ENCODE data around the gene LHX4. TPM values are rescaled to one million over a fixed set of nuclear protein-coding genes. Genes with fewer than 3 reads are reported as not detected.

The LHX4 gene
- 0.12 and 0.20 TPM in 2 replicates for total RNA-seq (2014; rRNA removed; shearing (Covaris generic))

DNA sequence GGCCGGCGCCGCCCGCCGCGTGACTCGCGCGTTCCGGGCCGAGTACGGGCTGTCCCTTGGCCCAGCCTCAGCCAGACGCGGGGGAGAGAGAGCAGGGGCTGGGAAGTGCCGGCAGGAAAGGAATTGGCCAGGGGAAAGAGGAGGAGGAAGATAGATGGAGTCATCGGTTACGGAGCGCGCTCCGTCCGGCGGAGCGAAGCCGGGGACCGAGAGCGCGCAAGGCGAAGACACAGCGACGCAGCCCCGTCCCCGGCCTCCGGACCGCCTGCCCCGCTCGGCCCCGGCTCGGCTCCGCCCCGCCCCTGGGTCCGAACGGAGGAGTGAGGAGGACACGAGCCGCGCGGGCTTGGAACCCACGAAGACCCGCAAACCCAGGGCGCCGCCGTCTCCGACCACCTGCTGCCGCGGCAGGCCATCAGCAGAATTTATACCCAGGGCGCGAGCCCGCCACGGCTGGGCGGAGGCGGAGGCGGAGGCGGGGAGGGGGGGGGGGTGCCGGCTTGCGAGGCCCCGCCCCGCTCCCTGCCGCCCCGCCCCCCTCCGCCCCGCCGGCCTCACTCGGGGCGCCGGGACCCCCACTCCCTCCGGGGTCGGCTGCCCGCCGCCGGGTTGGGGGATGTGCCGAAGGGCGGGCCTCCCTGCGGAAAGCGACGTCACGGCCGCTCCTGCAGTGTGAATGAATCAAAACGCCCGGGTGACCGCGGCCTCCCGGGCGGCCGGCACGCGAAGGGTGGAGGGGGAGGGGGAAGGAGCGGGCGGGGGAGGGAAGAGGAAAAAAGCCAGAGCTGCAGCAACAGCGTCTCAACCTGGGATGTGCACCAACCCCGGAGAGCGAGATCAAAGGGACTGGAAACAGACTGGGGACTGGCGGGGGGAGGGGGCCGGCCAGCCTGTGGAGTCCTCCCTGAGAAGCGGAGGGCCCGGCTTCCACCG is at the start of gene LHX4:
TSS of gene LHX4 (plus strand) at position 782 of the 933 bp plus-strand sequence. CDS start 266 bp downstream, outside the sequence.
- peak; percentile 33 for DNase-seq (ENCODE audit: low read depth)

DNA sequence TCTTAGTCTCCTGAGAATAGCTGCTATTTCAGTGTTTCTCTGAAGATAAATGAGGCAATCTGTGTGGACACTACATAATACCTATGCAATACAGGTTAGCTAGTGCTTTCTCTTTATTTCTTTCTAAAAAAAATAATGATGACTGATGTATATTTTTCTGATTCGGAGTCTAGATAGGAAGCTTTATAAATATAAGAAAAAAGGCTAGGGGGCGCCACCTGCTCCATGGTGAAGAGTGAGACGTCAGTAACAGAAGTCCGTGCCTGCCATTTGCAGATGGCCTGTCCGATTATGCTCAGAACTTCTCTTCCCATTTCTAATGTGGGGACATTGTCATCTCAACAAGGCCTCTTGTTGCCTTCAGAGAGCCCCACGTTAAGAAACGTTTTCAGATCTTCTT is 49.0 kb upstream of the LHX4 start:
- no peak for DNase-seq (ENCODE audit: low read depth)

DNA sequence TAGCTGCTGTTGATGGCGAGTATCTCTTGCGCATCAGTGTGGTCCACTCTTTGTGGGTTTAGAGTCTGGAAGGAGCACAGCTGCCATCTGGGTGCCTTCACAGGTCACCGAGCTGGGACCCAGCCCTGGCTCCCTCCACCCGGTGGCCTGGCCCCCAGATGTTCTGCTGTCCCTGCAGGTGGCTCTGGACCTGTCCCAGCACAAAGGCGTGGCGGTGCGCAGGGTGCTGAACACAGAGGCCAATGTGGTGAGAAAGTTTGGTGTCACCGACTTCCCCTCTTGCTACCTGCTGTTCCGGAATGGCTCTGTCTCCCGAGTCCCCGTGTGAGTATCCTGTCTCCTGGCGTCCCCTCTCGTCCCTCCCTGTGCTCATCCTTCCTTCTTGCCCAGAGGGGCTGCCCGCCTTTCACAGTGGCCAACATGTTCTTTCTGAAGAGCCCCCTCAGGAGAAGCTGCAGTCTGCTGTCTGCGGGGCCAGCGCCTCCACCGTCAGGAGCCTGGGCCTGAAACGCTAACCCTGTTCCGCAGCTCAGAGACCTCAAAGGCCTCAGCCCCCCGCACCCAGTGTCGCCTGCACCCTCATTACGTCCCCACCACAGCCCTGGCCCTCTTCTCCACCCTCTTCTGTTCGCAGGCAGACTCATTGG is 47.9 kb upstream of the LHX4 start:
- no peak for DNase-seq (ENCODE audit: low read depth)

DNA sequence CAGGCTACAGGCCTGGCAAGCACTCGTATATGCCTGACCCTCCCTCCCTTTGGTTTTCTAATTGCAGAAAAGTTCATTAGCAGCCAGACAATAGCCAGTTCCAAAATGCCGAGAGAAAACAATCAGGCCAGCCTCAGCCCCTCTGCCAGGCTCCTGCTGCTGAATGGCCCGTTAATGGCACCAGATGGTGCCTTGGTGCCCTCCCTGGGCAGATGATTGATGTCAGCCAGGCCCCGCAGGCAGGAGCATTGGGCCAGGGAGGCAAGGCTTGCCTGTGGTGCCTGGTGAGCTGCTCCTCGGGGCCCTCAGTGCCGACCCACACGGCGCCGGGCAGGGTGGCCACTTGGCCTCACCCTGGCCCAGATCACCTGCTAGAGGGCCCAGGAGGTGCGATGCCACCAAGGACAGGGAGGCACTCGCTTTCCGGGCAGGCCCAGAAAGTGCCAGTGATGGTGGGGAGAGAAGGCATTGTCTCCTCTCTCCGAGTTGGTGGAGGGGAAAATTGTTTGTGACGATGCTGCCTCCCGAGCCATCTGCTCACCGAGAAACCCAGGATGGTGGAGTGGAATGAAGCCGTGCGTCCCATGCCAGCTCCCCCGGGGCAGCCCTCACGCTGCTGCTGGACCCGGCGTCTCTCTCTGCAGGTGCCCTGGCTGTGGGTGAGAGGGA is 47.3 kb upstream of the LHX4 start:
- no peak for DNase-seq (ENCODE audit: low read depth)

DNA sequence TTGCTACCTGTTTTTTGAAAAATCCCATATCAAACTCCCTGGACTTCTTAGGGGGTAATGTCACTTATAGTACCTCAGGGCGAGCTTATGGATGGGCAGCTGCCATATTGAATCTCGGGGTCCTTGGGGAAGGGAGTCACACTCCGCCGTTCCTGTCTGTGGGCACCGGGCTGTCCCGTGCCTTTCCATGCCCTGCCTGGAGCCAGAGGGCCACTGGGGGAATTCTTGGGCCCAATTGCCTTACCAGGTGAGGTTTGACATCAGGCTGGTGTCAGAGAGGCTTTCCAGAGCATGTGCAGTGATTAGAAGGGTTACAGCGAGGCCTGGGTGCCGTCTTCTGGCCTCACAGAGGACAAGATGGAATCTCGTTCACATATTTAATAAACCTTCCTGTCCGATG is 46.6 kb upstream of the LHX4 start:
- DNase-seq (ENCODE audit: low read depth) = no peak

DNA sequence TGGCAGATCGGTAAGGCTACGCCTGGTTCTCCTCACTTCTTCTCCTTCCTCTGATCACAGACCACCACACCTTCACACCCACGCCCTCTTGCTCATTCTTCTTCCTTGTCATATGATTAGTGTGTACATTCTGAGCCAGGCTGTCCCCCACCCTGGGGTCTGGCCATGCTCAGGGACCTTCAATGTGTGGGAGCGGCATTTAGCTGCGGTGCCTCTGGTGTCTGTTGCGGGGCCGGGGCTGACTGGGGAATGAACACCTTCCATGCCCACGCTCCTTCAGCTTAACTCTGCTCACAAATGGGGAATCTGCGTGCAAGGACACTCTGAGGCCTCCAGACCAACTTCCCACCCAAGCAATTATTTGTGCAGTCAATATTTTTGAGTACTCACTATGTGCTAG is 46.0 kb upstream of the LHX4 start:
- no peak for DNase-seq (ENCODE audit: low read depth)

DNA sequence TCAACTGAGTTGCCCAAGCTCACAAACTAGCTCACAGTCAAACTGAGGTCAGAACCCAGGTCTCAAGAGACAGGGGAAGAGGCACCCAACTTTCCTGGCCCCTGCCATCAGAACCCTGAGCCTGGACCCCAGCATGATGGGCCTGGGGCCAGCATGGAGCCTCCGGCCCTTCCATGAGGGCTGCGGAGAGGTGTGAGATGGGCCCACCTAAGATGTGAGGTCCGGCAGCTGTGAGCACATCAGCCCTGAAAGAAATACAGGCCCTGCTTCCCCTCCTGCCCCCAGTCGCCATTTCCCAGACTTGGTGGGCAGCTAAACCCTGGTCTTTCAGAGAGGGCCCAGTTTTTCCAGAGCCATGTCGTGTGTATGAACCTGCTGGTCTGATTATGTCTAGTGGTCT is 44.8 kb upstream of the LHX4 start:
- DNase-seq (ENCODE audit: low read depth) = no peak

DNA sequence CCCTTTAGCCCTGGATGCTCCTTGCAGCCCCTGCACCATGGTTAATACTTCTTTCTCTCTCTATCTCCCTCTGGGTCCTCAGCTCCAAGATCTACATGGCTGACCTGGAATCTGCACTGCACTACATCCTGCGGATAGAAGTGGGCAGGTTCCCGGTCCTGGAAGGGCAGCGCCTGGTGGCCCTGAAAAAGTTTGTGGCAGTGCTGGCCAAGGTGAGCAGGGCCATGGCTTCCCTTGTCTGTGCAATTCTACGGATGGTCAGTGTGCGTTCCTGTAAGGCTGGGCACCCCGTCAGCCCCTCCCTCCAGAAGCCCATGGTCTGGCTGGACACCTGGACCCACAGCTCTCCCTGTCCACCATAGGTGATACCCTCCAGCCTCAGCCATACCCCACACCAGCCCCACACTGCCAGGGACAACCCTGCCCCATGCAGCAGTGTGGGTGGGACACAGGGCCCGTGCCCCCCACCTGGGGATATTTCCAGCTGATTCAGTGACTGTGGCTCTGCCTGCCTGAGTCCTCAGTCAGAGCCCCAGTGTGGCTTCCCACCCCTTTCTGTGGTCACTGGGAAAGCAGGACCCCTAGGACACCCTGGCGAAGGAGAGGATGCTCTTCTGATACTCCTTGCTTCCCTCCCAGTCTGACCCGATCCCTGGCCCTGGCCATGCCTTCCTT is 44.0 kb upstream of the LHX4 start:
- no peak for DNase-seq (ENCODE audit: low read depth)

DNA sequence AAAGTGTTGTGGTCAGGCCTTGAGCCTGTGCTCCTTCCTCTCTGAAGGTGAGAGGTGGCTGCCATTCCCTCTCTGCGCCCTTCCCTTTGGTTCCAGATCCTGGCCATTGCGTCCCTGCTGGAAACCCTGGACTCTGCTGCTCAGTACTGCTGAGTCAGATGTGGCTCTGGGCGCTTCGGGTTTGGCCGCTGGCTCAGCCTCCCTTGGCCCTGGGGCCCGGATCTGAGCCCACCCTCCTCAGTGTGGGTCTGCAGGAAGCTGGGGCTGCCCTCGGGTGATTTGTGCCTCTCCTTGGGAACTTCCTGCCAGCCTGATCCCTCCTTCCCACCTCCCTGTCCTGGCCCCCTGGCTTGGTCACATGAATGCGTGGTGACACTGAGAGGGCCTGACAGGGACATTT is 43.2 kb upstream of the LHX4 start:
- DNase-seq (ENCODE audit: low read depth) = peak; percentile 21

DNA sequence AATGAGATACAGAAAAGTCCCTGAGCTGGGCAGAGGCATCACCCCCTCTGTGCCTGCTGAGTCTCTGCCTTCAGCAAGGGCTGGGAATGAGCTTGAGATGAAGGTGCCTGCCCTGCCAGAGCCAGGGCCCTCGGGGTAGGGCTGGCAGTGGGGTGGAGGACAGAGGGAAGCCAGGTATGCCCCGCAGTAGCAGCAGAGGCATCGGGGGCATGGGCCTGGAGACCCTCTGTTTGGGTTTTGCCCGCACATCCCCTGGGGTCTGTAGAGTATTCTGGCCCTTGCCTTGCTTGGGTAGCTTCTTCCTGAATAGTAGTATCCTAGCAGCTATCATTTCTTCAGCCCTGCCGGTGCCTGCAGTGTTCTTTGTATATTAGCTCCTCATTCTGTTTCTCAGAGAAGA is 42.4 kb upstream of the LHX4 start:
- no peak for DNase-seq (ENCODE audit: low read depth)

DNA sequence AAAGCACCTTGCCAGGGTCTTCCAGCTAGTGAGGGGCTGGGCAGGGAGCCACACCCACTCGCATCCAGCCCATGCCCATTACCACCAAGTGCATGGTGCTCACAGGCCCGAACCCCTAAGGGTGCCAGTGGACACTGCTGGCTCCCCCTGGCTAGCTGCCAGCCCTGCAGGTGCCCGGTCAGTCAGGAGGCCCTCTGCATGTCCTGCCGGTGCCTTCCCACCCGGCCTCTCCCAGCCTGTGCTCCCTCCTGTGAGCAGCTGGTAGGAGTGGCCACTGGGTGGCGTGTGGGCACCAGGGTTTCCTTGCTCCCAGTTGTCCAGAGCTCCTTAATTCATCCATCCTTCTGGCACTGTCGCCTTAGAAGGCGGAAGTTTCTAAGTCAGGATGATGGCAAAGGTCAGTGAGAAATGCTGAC is 42.0 kb upstream of the LHX4 start:
- DNase-seq (ENCODE audit: low read depth) = peak; percentile 56

DNA sequence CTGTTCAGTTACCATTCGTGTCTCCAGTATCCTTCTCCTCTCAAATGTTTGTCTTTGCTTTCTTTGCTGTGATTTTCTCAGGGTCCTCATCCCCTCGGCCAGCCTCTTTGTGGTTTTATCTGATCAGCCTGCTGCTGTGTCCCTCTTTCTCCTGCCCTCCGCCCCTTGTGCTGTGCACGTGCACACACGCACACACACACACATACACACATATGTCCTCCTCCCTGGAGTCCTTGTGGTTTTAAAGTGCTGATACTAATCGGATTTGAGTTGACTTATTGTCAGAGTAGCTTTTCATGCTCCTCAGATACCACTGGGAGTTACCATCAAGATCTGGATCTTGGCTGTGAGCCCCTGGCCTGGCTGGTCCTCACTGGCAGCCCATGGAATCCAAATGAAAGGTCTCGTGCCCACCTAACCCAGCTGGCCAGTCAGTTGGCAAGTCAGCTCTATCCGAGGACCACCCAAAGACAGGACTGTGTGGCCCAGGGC is 41.3 kb upstream of the LHX4 start:
- DNase-seq (ENCODE audit: low read depth) = no peak

DNA sequence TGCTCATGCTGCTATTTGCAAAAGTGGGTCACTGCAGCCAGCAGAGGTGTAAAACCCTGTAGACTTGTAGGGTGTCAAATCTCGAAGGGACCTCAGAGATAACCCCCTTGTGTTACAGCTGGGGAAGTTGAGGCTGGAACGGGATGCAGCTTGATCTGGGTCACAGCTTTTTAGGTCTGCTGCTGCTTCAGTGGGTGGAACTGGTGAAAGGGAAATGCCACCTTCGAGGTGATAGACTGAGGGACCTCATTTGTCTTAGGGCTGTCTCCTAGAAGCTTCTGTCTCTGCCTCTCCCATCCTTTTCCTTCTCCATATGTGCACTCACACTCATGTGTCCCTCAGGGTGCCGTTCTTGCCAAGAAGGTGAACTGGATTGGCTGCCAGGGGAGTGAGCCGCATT is 40.0 kb upstream of the LHX4 start:
- no peak for DNase-seq (ENCODE audit: low read depth)

DNA sequence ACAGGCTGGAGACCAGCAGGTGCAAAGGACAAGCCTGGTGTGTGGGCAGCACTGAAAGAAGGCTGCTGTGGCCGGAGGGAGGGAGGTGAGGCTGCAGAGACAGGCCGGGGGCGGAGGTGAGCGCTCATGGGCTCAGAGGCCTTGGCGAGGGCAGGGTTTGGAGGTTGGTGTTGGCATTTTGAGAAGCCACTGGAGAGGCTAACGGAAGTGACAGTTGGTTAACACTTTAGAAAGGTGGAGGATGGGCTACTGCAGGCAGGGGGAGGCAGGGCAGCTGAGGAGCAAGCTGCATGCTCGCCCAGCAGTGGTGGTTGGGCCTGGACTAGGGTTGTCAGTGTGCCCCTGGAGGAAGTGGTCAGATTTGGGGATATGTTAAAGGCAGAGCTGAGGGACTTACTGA is 37.9 kb upstream of the LHX4 start:
- DNase-seq (ENCODE audit: low read depth) = no peak

DNA sequence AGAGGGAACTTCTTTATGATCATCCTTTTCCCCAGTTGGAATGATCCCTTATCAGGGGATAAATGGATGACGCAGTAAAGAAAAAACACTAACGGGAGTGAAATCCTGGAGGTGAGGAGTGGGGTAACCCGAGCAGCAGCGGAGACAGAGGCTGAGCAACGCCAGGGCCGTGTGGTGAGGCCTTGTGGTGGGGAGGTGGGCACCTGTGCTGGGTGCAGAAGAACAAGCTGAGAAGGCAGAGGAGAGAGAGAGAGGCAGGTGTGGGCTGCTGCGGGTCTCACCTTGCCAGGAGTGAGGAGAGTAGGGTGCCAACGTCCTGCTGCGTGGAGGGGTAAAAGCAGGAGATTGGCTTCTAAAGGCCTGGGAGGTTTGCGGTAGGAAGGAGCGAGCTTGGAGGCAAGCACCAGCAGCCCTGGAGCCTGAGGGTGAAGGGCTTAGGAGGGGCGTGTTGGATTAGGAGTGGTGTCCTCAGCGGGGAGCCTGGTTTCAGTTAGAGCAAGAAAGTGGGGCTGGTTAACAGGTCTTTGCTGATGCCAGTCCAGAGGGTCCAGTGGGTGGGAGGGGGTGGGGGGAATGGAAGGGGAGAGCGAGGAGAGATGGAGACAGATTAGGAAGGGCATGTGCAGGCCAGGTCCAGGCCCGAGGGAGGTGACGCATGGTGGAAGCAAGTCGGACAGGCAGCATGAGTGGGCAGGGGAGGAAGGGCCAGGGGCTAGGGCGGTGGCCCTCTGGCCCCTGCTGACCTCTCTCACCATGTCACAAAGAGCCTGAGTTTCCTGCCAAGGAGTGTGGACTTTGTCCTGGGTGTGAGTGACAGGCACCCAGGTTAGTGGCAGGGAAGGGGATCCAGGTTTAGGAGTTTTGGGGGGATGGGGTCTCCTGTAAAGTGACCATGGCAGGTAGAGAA is 36.7 kb upstream of the LHX4 start:
- no peak for DNase-seq (ENCODE audit: low read depth)

DNA sequence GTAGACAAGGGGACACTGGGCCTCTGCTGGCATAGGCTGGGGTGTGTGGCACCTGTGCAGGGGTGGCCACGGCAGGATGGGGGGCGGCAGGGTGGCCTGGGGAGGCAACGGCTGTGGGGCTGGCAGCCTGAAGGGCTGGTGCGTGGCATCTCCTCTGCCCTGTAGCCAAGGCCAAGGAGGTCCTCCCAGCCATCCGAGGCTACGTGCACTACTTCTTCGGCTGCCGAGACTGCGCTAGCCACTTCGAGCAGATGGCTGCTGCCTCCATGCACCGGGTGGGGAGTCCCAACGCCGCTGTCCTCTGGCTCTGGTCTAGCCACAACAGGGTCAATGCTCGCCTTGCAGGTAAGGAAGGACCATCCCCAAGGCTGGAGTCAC is 36.0 kb upstream of the LHX4 start:
- no peak for DNase-seq (ENCODE audit: low read depth)

DNA sequence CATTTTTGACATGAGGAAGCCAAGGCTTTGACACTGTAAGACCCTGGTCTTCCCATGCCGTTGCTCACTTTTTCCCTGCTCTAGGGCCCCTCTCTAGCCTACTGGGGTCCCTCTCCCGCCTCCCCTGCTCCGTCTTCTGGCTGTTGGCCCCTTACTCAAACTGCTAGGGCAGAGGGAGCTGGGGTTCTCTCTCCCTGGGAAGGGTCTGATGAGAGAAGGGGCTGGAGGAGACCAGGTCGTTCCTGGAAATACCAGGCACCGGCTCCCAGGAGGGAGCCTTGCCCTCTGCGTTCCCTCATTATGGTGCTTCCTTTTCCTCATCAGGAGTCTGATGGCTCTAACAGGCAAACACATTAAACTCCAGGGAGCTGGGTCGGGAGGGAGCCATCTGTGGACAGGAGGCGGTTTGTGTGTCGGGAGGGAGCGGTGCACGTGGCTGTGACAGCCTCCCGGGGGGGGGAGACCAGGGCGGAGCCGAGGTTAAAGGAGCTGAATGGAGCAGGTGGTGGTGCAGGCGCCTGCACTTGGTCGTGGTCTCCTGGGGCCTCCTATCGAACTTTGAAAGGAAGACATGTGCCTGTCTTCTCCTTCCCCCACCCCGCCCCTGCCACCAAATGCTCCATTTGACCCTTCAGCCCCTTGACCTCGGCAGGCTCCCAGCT is 35.4 kb upstream of the LHX4 start:
- no peak for DNase-seq (ENCODE audit: low read depth)

DNA sequence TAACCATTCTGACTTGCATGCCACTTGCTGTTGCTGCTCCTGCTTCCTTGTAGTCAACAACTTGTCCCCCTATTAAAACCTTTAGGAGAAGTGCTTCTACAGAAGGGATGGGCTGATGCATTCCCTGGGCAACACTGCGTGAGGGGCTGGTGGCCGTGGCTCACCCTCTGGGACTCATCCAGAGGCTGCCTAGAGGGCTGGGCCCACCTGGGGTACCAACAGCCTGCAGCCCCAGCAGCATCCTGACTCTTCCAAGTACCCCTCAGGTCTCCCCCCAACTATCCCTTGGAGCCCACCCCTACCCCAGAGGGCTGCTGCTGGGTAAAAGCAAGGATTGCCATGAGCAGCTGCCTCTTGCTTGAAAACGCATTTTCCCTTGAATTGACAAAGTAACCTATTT is 34.7 kb upstream of the LHX4 start:
- DNase-seq (ENCODE audit: low read depth) = no peak

DNA sequence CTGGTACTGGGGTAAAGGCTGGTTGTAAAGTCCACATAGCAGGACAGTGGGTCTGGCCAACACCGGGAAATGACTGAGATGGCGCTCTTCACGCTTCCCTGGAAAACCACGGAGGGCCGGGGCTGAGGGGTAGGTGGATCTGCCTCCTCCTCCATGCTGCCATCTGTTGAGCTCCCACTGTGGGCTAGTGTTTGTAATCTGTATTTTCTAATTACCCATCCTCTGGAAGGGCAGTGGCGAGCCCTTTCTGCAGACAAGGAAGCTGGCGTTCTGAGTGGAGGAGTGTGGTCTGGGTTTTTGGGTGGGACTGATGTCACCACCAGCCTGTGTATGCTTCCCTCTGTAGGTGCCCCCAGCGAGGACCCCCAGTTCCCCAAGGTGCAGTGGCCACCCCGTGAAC is 34.1 kb upstream of the LHX4 start:
- no peak for DNase-seq (ENCODE audit: low read depth)

DNA sequence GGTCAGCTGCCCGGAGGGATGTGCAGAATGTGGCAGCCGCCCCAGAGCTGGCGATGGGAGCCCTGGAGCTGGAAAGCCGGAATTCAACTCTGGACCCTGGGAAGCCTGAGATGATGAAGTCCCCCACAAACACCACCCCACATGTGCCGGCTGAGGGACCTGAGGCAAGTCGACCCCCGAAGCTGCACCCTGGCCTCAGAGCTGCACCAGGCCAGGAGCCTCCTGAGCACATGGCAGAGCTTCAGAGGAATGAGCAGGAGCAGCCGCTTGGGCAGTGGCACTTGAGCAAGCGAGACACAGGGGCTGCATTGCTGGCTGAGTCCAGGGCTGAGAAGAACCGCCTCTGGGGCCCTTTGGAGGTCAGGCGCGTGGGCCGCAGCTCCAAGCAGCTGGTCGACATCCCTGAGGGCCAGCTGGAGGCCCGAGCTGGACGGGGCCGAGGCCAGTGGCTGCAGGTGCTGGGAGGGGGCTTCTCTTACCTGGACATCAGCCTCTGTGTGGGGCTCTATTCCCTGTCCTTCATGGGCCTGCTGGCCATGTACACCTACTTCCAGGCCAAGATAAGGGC is 33.5 kb upstream of the LHX4 start:
- DNase-seq (ENCODE audit: low read depth) = no peak

Data from RPMI7951 (cell line).